ENCODE results near the gene ABHD2. TPM values are rescaled to one million over a fixed set of nuclear protein-coding genes. Genes with fewer than 3 reads are reported as not detected.

The ABHD2 gene
- polyA plus RNA-seq, 1 experiment, result 69.6 TPM

- POLR2A ChIA-PET, result no interaction called here
- CTCF ChIA-PET, result no interaction called here
Observed at GRCh38 chr15:89211678-89212170, 123.5 kb downstream of the ABHD2 start.

GRCh38 chr15:89215627-89216026, 127.4 kb downstream of the ABHD2 start:
- peaks cover 16% of the 10 kb centered on the region for H3K27me3 ChIP-seq (ENCODE audit: control insufficient read depth, insufficient read depth, low read length)
- ChIA-PET CTCF (interaction anchor here (2.0 kb wide), 1 partner anchor 9 kb away, joined by 13 read pairs; no protein-coding TSS in a partner anchor), POLR2A (no interaction called here)
- no peak overlapping the region for H3K4me3 ChIP-seq (ENCODE audit: low read depth, low read length)
- TF ChIP-seq CTCF (IDR thresholded peaks at IDR 0.05; ENCODE audit: insufficient read depth, low read depth, low read length), result no peak
- no peaks in the 10 kb centered on the region for H3K36me3 ChIP-seq (ENCODE audit: control insufficient read depth, insufficient read depth, low read length)
- DNase-seq (ENCODE audit: low read depth), result no peak

More at GRCh38 chr15:89211678-89212170, 123.5 kb downstream of the ABHD2 start:
- Histone ChIP-seq H3K36me3 (ENCODE audit: control insufficient read depth, insufficient read depth, low read length) (no peaks in the 10 kb centered on the region), H3K4me3 (ENCODE audit: low read depth, low read length) (no peak overlapping the region), H3K27me3 (ENCODE audit: control insufficient read depth, insufficient read depth, low read length) (peaks cover 3% of the 10 kb centered on the region)
- DNase-seq (ENCODE audit: low read depth), result no peak
- no peak for TF ChIP-seq CTCF (IDR thresholded peaks at IDR 0.05; ENCODE audit: insufficient read depth, low read depth, low read length)

GRCh38 chr15:89217031-89217430, 128.8 kb downstream of the ABHD2 start:
- Histone ChIP-seq H3K27me3 (ENCODE audit: control insufficient read depth, insufficient read depth, low read length) (peaks cover 16% of the 10 kb centered on the region), H3K36me3 (ENCODE audit: control insufficient read depth, insufficient read depth, low read length) (no peaks in the 10 kb centered on the region), H3K4me3 (ENCODE audit: low read depth, low read length) (no peak overlapping the region)
- no peak for DNase-seq (ENCODE audit: low read depth)
- ChIA-PET CTCF (interaction anchor here (0.9 to 2.3 kb wide), 5 partner anchors 10 to 25 kb away, joined by 3 to 22 read pairs (median 3); no protein-coding TSS in a partner anchor), POLR2A (no interaction called here)
- TF ChIP-seq CTCF (IDR thresholded peaks at IDR 0.05; ENCODE audit: insufficient read depth, low read depth, low read length), result no peak

- H3K4me3 ChIP-seq (ENCODE audit: low read depth, low read length), result no peak overlapping the region
- H3K36me3 ChIP-seq (ENCODE audit: control insufficient read depth, insufficient read depth, low read length), result no peaks in the 10 kb centered on the region
- ChIA-PET CTCF (interaction anchor here (0.9 to 2.3 kb wide), 5 partner anchors 11 to 24 kb away, joined by 3 to 22 read pairs (median 3); no protein-coding TSS in a partner anchor), POLR2A (no interaction called here)
- DNase-seq (ENCODE audit: low read depth), result no peak
- peaks cover 16% of the 10 kb centered on the region for H3K27me3 ChIP-seq (ENCODE audit: control insufficient read depth, insufficient read depth, low read length)
- no peak for TF ChIP-seq CTCF (IDR thresholded peaks at IDR 0.05; ENCODE audit: insufficient read depth, low read depth, low read length)
Observed at GRCh38 chr15:89217686-89218376, 129.6 kb downstream of the ABHD2 start.

- H3K4me3 ChIP-seq (ENCODE audit: low read depth, low read length), result no peak overlapping the region
- ChIA-PET CTCF (interaction anchor here (1.4 to 2.3 kb wide), 2 partner anchors 12 to 13 kb away, joined by 6 to 22 read pairs; no protein-coding TSS in a partner anchor), POLR2A (no interaction called here)
- peaks cover 16% of the 10 kb centered on the region for H3K27me3 ChIP-seq (ENCODE audit: control insufficient read depth, insufficient read depth, low read length)
- no peak for DNase-seq (ENCODE audit: low read depth)
- H3K36me3 ChIP-seq (ENCODE audit: control insufficient read depth, insufficient read depth, low read length), result no peaks in the 10 kb centered on the region
- no peak for TF ChIP-seq CTCF (IDR thresholded peaks at IDR 0.05; ENCODE audit: insufficient read depth, low read depth, low read length)
Observed at GRCh38 chr15:89218531-89218930, 130.3 kb downstream of the ABHD2 start.
